ENCODE results near the gene KHDC4. TPM values are rescaled to one million over a fixed set of nuclear protein-coding genes. Genes with fewer than 3 reads are reported as not detected.

KHDC4 gene
- total RNA-seq, 1 donor from 2014 or later = 32.3 TPM

DNA sequence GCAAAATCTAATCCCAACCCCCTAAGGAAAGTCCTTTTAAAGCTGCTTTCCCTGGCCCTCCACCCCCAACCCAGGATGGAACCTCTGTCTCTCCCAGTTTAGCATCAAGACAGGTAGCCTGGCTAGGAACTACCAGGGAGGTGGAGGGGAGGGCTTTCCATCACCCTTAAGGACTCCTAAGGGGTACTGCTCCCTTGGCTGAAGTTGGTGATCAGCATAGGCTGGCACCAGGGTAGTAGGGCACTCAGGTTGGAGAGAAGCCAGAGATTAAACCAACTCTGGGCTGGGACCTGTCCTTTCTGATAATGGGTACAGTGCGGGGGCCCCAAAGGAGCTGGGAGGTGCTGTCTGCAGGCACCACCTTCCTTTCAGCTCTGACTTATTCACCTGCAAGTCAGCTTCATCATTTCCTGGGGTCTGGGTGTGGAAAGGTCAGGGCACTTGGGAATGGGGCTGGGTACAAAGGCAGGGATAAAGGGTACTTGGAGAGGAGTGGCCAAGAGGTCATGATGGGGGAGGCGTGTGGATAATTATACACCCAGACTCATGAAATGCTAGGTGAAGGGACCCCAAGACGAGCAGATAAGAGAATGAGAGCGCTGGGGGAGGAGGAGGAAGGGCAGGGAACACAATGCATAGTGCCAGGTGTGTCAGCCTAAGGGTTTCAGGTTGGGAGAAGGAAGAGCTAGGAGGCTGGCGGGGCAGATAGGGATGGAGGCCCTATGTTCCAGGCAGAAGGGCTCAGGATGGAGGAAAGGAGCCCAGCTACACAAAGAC, 42.9 kb upstream of the KHDC4 start:
- H3K27ac Mint-ChIP-seq (ENCODE audit: unreplicated experiment) = peak overlapping the region; percentile 100

DNA sequence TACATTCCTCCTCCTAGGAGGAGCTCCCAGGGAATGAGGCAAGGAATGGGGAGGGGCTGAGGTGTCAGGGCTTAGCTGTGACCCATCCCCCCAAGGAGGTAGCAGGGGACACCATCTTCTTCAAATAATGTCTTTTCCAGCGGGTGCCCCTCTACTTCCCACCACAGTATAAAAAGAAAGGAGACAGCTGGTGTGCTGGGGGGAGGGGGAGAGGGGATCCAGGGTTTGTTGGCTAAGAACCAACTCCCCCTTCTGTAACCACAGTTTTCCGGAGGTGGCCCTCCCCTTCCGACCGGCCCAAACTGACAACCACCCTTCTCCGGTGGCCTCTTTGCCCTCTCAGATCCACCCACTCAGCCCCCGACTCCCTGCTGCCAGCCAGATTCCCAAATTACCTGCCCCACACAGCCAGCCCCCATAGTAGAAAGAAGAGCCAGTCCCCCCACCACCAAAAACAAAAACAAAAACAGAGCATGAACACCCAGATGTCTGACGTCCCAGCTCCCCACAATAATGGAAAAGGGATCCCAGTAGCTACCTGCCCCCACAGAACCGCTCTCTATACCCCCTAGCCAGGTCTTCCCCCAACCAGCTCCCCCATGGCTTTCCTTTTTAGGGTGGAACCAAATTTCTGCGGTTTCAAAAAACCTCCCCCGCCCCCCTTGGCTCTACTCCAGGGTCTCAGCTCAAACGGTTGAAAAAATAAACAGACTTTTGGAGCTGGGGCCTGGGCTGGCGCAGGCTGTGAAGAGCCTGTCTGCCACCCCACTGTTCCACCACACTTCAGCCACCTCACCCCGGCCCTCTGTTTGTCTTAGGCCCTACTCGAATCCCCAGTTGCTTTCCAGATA, 42.1 kb upstream of the KHDC4 start:
- Mint-ChIP-seq H3K27me3 (ENCODE audit: low read depth) (no peaks in the 10 kb centered on the region), H3K4me1 (ENCODE audit: low read depth) (peaks cover 88% of the 10 kb centered on the region), H3K4me3 (ENCODE audit: unreplicated experiment) (peak overlapping the region; percentile 95), H3K36me3 (ENCODE audit: low read depth) (peaks cover 8% of the 10 kb centered on the region), H3K9me3 (ENCODE audit: low read depth) (no peaks in the 10 kb centered on the region), H3K27ac (ENCODE audit: unreplicated experiment) (peak overlapping the region; percentile 100)
- TF ChIP-seq, protein P1, sequence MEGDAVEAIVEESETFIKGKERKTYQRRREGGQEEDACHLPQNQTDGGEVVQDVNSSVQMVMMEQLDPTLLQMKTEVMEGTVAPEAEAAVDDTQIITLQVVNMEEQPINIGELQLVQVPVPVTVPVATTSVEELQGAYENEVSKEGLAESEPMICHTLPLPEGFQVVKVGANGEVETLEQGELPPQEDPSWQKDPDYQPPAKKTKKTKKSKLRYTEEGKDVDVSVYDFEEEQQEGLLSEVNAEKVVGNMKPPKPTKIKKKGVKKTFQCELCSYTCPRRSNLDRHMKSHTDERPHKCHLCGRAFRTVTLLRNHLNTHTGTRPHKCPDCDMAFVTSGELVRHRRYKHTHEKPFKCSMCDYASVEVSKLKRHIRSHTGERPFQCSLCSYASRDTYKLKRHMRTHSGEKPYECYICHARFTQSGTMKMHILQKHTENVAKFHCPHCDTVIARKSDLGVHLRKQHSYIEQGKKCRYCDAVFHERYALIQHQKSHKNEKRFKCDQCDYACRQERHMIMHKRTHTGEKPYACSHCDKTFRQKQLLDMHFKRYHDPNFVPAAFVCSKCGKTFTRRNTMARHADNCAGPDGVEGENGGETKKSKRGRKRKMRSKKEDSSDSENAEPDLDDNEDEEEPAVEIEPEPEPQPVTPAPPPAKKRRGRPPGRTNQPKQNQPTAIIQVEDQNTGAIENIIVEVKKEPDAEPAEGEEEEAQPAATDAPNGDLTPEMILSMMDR (IDR thresholded peaks at IDR 0.05) = no peak
- no peak for DNase-seq (ENCODE audit: low spot score)

More for the DNA sequence above, 42.9 kb upstream of the KHDC4 start:
- H3K9me3 Mint-ChIP-seq (ENCODE audit: low read depth) = no peaks in the 10 kb centered on the region
- H3K27me3 Mint-ChIP-seq (ENCODE audit: low read depth) = no peaks in the 10 kb centered on the region
- peaks cover 8% of the 10 kb centered on the region for H3K36me3 Mint-ChIP-seq (ENCODE audit: low read depth)
- TF ChIP-seq, protein P1 (IDR thresholded peaks at IDR 0.05) = no peak
- H3K4me1 Mint-ChIP-seq (ENCODE audit: low read depth) = peaks cover 89% of the 10 kb centered on the region
- no peak for DNase-seq (ENCODE audit: low spot score)
- H3K4me3 Mint-ChIP-seq (ENCODE audit: unreplicated experiment) = peak overlapping the region; percentile 95

DNA sequence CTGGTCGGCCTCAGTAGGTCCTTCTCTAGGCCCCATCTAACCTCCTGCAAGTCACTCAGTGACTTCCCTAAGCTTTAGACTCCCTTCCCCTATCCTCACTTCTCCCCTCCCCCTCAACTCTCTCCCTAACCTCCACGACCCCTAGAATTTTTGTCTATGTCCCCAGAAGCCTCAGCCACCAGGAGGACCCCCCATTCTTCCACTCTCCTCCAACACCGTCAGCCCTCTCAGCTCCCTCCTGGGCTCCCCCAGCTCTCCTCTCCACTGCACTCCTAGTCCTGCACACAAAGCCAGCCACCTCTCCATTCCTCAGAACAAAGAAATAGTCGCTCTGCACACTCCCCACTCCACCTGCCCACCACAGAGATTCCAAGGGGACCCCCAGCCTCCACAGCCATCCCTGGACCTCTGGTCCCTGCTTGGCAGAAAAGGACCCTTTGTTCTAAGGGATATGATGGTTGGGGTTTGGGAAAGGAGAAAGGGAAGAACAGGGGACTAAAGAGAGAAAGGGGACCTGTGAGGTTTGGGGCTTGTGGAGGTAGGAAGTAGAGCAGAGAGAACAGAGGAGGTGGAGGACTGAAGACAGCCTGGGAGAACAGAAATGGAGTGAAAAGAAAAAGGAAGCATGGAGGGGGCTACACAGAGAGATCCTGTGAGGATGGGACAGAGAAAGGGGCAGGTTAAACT, 41.3 kb upstream of the KHDC4 start:
- no peaks in the 10 kb centered on the region for H3K9me3 Mint-ChIP-seq (ENCODE audit: low read depth)
- TF ChIP-seq, protein P1 (IDR thresholded peaks at IDR 0.05) = no peak
- peaks cover 88% of the 10 kb centered on the region for H3K4me1 Mint-ChIP-seq (ENCODE audit: low read depth)
- peak overlapping the region; percentile 95 for H3K4me3 Mint-ChIP-seq (ENCODE audit: unreplicated experiment)
- DNase-seq (ENCODE audit: low spot score) = no peak
- H3K27me3 Mint-ChIP-seq (ENCODE audit: low read depth) = no peaks in the 10 kb centered on the region
- peak overlapping the region; percentile 100 for H3K27ac Mint-ChIP-seq (ENCODE audit: unreplicated experiment)
- H3K36me3 Mint-ChIP-seq (ENCODE audit: low read depth) = peaks cover 9% of the 10 kb centered on the region

DNA sequence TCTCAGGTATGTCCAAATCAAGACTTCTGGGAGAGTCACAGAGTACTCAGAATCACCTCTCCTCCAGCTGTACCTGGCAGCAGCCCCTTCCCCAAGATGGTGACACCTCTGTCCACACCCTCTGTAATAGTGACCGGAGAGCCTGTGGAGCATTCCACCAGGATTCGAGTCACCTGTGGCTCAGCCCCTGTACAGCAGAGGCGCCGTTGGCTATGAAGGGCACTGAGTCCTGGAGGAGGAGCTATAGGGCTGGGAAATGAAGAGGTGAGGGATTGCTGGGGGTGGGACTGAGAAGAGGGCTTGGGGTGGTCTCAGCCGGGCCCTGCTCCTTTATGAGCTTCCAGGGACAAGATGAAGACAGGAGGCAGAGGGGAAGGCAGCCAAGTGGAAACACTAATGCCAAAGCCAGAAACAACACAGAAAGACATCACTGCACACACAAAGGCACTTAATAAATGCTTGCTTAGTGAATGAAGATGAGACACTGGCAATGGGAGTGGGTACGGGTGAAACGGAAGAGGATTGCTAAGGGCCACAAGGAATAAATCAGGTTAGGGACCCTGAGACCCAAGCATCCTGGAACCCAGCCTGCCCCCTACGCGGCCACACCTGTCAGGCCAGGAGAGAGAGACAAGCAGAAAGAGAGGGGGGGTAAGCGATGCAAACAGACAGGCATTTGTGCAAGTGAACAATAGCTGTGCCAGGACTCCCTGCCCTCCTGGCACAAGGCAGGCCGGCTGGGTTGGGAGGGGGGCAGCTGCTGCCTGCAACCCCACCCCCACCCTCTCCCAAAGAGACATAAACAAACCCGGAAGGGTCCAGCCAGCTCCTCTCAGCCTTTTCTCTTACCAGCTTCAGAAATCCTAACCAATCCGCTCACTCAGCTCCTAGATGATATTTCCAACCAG, 40.2 kb upstream of the KHDC4 start:
- H3K36me3 Mint-ChIP-seq (ENCODE audit: low read depth) = peaks cover 15% of the 10 kb centered on the region
- H3K27me3 Mint-ChIP-seq (ENCODE audit: low read depth) = no peaks in the 10 kb centered on the region
- H3K27ac Mint-ChIP-seq (ENCODE audit: unreplicated experiment) = peak overlapping the region; percentile 100
- H3K4me3 Mint-ChIP-seq (ENCODE audit: unreplicated experiment) = peak overlapping the region; percentile 95
- peaks cover 88% of the 10 kb centered on the region for H3K4me1 Mint-ChIP-seq (ENCODE audit: low read depth)
- TF ChIP-seq, protein P1 (IDR thresholded peaks at IDR 0.05) = no peak
- DNase-seq (ENCODE audit: low spot score) = no peak
- H3K9me3 Mint-ChIP-seq (ENCODE audit: low read depth) = no peaks in the 10 kb centered on the region
